ENCODE results near the gene REPS2. TPM values are rescaled to one million over a fixed set of nuclear protein-coding genes. Genes with fewer than 3 reads are reported as not detected.

REPS2 gene
- total RNA-seq, 1 experiment from 2014 or later, result 1.7 TPM

Other genes with a start within 250 kb of the REPS2 start
- 9.2 and 10.8 TPM in 2 replicates for gene CTPS2, start 234.0 kb upstream of the REPS2 start, total RNA-seq (2014; rRNA removed)
- 23.9 and 26.2 TPM in 2 replicates for gene SYAP1, start 227.0 kb upstream of the REPS2 start, total RNA-seq (2014; rRNA removed)
- 8.2 and 8.5 TPM in 2 replicates for gene TXLNG, start 160.2 kb upstream of the REPS2 start, total RNA-seq (2014; rRNA removed)
- gene RBBP7, start 76.3 kb upstream of the REPS2 start, total RNA-seq (2014; rRNA removed), result 100.0 and 112 TPM in 2 replicates